Trophoblast cell (in vitro differentiated cells and primary cell): ENCODE data around the gene MED12L.
"Not testable (repeated sequence)": the region's sequence is repeated elsewhere in the genome, so short reads cannot be mapped to it uniquely, and the experiment has no call there.

Source experiments
- DNase-seq, 2 donors: peaks; one replicate each; pipeline ENCODE4 v3.0.0-alpha.2; 2016
- H2AFZ ChIP-seq: 2 replicates; pipeline ENCODE4 v1.6.1; 2013; ENCODE audit warnings: low read length, moderate library complexity, mild to moderate bottlenecking; ENCODE audit not compliant: insufficient read depth, poor library complexity
- H2AK5ac ChIP-seq: 2 replicates; pipeline ENCODE4 v1.6.1; 2013; ENCODE audit warnings: mild to moderate bottlenecking, low read length
- H2BK120ac ChIP-seq: 2 replicates; pipeline ENCODE4 v1.6.1; 2013; ENCODE audit warnings: low read length, mild to moderate bottlenecking, moderate library complexity; ENCODE audit not compliant: insufficient read depth, poor library complexity
- H2BK12ac ChIP-seq: 2 replicates; pipeline ENCODE4 v1.6.1; 2013; ENCODE audit warnings: mild to moderate bottlenecking, low read length, moderate library complexity
- H2BK5ac ChIP-seq: 2 replicates; pipeline ENCODE4 v1.6.1; 2013; ENCODE audit warnings: low read length, low read depth, moderate library complexity, mild to moderate bottlenecking; ENCODE audit not compliant: poor library complexity
- H3K14ac ChIP-seq: 2 replicates; pipeline ENCODE4 v1.6.1; 2013; ENCODE audit warnings: mild to moderate bottlenecking, low read length
- H3K18ac ChIP-seq: 2 replicates; pipeline ENCODE4 v1.6.1; 2013; ENCODE audit warnings: mild to moderate bottlenecking, low read length
- H3K23ac ChIP-seq: 2 replicates; pipeline ENCODE4 v1.6.1; 2013; ENCODE audit warnings: low read length
- H3K27ac ChIP-seq: 2 replicates; pipeline ENCODE4 v1.5.1; 2013; ENCODE audit warnings: low read depth, mild to moderate bottlenecking, inconsistent platforms, low read length, moderate library complexity
- H3K27me3 ChIP-seq: 2 replicates; pipeline ENCODE4 v1.6.1; 2013; ENCODE audit warnings: inconsistent platforms, mild to moderate bottlenecking, low read length, moderate library complexity; ENCODE audit not compliant: insufficient read depth
- H3K36me3 ChIP-seq, 2 experiments: 1 replicate in 1 of 2; 2 replicates in 1 of 2; pipeline ENCODE4 v1.6.1; 2013; ENCODE audit warnings: low read length in 2 of 2, mild to moderate bottlenecking in 2 of 2, moderate library complexity in 1 of 2; ENCODE audit not compliant: insufficient read depth in 2 of 2, control insufficient read depth in 1 of 2
- H3K4ac ChIP-seq: 2 replicates; pipeline ENCODE4 v1.6.1; 2013; ENCODE audit warnings: low read depth, mild to moderate bottlenecking, low read length, moderate library complexity
- H3K4me1 ChIP-seq, 2 experiments: 1 replicate in 1 of 2; 2 replicates in 1 of 2; pipeline ENCODE4 v1.6.1; 2013; ENCODE audit warnings: low read length in 2 of 2, mild to moderate bottlenecking in 2 of 2, moderate library complexity in 1 of 2; ENCODE audit not compliant: insufficient read depth in 2 of 2, control insufficient read depth in 1 of 2
- H3K4me2 ChIP-seq: 2 replicates; pipeline ENCODE4 v1.6.1; 2013; ENCODE audit warnings: inconsistent platforms, mild to moderate bottlenecking, low read length, moderate library complexity
- H3K4me3 ChIP-seq: 2 replicates; pipeline ENCODE4 v1.5.1; 2013; ENCODE audit warnings: mild to moderate bottlenecking, low read depth, low read length, inconsistent platforms
- H3K79me1 ChIP-seq: one replicate; pipeline ENCODE4 v1.6.1; 2013; ENCODE audit warnings: low read length
- H3K79me2 ChIP-seq: 2 replicates; pipeline ENCODE4 v1.6.1; 2013; ENCODE audit warnings: low read length, mild to moderate bottlenecking; ENCODE audit not compliant: control insufficient read depth, insufficient read depth, poor library complexity
- H3K9ac ChIP-seq: 2 replicates; pipeline ENCODE4 v1.6.1; 2013; ENCODE audit warnings: mild to moderate bottlenecking, low read length
- H3K9me3 ChIP-seq: 2 replicates; pipeline ENCODE4 v1.6.1; 2013; ENCODE audit warnings: low read depth, mild to moderate bottlenecking, control low read depth, inconsistent platforms, low read length; ENCODE audit not compliant: insufficient read depth
- H4K12ac ChIP-seq: 2 replicates; pipeline ENCODE4 v1.6.1; 2013; ENCODE audit warnings: low read depth, mild to moderate bottlenecking, low read length, moderate library complexity
- H4K8ac ChIP-seq: 2 replicates; pipeline ENCODE4 v1.6.1; 2013; ENCODE audit warnings: low read depth, mild to moderate bottlenecking, low read length, moderate library complexity
- H4K91ac ChIP-seq: one replicate; pipeline ENCODE4 v1.6.1; 2013; ENCODE audit warnings: low read depth, mild to moderate bottlenecking, low read length, moderate library complexity
- WGBS: extraction: QIAGEN DNeasy Blood & Tissue Kit; methylation state at CpG from one replicate; pipeline ENCODE4 v1.1.7; 2013; ENCODE audit warnings: missing lambda C conversion rate; ENCODE audit not compliant: insufficient read length, insufficient coverage; ENCODE audit errors: extremely low coverage; 5-methylcytosine and 5-hydroxymethylcytosine counted together

The MED12L gene

DNA sequence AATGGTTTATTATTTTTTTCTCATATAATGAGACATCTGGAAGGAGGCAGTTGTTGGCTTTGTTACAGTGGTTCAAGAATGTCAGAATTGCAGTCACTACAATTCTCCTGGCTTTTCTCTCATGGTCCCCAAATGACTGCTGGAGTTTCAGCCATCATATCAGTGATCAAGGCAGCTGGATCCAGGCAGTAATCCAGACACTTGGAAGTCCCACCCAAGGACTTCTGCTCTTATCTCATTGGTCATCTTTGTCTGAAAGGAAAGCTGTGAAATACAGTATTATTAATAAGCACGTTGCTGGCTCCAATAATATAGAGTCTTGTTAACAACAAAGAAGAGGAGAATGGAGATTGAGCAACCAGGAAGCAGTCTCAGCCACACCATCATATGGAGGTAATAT, 22.9 kb upstream of the MED12L start:
- Histone ChIP-seq H3K4me3 (no peak overlapping the region), H2AK5ac (no peak overlapping the region), H2BK5ac (no peak overlapping the region), H3K23ac (no peak overlapping the region), H3K36me3 (no peaks in the 10 kb centered on the region), H3K27ac (no peak overlapping the region), H2BK12ac (no peak overlapping the region), H2AFZ (no peak overlapping the region), H3K4ac (no peak overlapping the region), H3K79me2 (no peaks in the 10 kb centered on the region), H3K4me1 (peaks cover 0 to 4% of the 10 kb centered on the region in 2 experiments), H2BK120ac (no peak overlapping the region), H3K27me3 (no peaks in the 10 kb centered on the region), H3K18ac (no peak overlapping the region), H3K9ac (no peak overlapping the region), H3K14ac (no peak overlapping the region), H4K91ac (no peak overlapping the region), H4K12ac (no peak overlapping the region), H3K79me1 (no peaks in the 10 kb centered on the region), H3K9me3 (no peaks in the 10 kb centered on the region), H3K4me2 (no peak overlapping the region), H4K8ac (no peak overlapping the region)
- no peak for DNase-seq
- no CpG with 5 or more reads among the region's 1 CpG for WGBS

DNA sequence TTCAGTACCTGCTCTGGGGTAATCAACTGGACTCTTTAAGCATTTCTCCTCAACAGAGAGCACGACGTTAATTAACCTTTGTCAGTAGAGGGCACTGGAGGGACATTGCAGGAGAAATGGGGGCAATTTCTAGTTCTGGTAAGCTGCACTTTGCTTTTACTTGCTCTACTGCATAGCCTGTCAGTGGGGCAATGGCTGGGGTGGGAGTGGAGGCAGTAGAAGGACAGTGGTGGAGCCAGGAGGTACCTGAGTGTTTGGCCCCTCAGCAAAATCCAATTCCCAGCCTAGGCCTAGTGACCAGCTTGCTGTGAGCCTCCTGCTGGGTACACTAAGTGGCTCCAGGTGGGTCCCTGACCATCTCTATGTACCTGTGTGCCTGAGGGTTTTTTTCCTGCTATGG, 18.3 kb upstream of the MED12L start:
- no peak overlapping the region for H2BK120ac ChIP-seq
- no peak overlapping the region for H4K12ac ChIP-seq
- no peaks in the 10 kb centered on the region for H3K79me2 ChIP-seq
- H4K91ac ChIP-seq = peak overlapping the region; percentile 1
- H3K14ac ChIP-seq = no peak overlapping the region
- H3K18ac ChIP-seq = no peak overlapping the region
- no peak overlapping the region for H2BK5ac ChIP-seq
- H3K9ac ChIP-seq = no peak overlapping the region
- no peak overlapping the region for H2AK5ac ChIP-seq
- H3K4me2 ChIP-seq = no peak overlapping the region
- H3K27me3 ChIP-seq = no peaks in the 10 kb centered on the region
- H3K23ac ChIP-seq = no peak overlapping the region
- H3K27ac ChIP-seq = no peak overlapping the region
- H2AFZ ChIP-seq = no peak overlapping the region
- no peaks in the 10 kb centered on the region for H3K9me3 ChIP-seq
- H3K4ac ChIP-seq = no peak overlapping the region
- DNase-seq = peak; percentile 13 to 60
- no CpG with 5 or more reads among the region's 2 CpGs for WGBS
- H3K79me1 ChIP-seq = no peaks in the 10 kb centered on the region
- H4K8ac ChIP-seq = no peak overlapping the region
- no peak overlapping the region for H2BK12ac ChIP-seq
- H3K4me1 ChIP-seq = no peaks in the 10 kb centered on the region
- no peak overlapping the region for H3K4me3 ChIP-seq
- H3K36me3 ChIP-seq = no peaks in the 10 kb centered on the region

GRCh38 chr3:151072842-151073241, 12.6 kb upstream of the MED12L start:
- not testable (repeated sequence) for H4K8ac ChIP-seq, H3K27me3 ChIP-seq, H3K23ac ChIP-seq, H3K14ac ChIP-seq, H3K79me2 ChIP-seq, H3K36me3 ChIP-seq, H3K4me1 ChIP-seq, H2AFZ ChIP-seq, H2BK5ac ChIP-seq, H3K4ac ChIP-seq, H3K9me3 ChIP-seq, H3K9ac ChIP-seq, H3K79me1 ChIP-seq, H2BK12ac ChIP-seq, DNase-seq, H4K91ac ChIP-seq, H3K4me2 ChIP-seq, H3K4me3 ChIP-seq, H2BK120ac ChIP-seq, H3K18ac ChIP-seq, H2AK5ac ChIP-seq, H3K27ac ChIP-seq, H4K12ac ChIP-seq
- WGBS = no CpG with 5 or more reads among the region's 7 CpGs

GRCh38 chr3:151074256-151074655, 11.2 kb upstream of the MED12L start:
- Histone ChIP-seq H2AFZ (no peak overlapping the region), H3K4me1 (peaks cover 0 to 3% of the 10 kb centered on the region in 2 experiments), H3K23ac (no peak overlapping the region), H3K27ac (no peak overlapping the region), H3K14ac (no peak overlapping the region), H3K79me2 (no peaks in the 10 kb centered on the region), H3K4ac (no peak overlapping the region), H2BK12ac (no peak overlapping the region), H2AK5ac (no peak overlapping the region), H3K18ac (no peak overlapping the region), H4K8ac (no peak overlapping the region), H3K9me3 (no peaks in the 10 kb centered on the region), H3K36me3 (no peaks in the 10 kb centered on the region), H3K9ac (no peak overlapping the region), H3K27me3 (no peaks in the 10 kb centered on the region), H4K12ac (no peak overlapping the region), H3K79me1 (no peaks in the 10 kb centered on the region), H2BK120ac (no peak overlapping the region), H2BK5ac (no peak overlapping the region), H3K4me2 (no peak overlapping the region), H3K4me3 (no peak overlapping the region), H4K91ac (no peak overlapping the region)
- DNase-seq = no peak
- WGBS = no CpG with 5 or more reads among the region's 1 CpG
